GM19025 (cell line): ENCODE data around the gene HIVEP2.

Experiments
- ATAC-seq: cut with Tn5 transposase; IDR thresholded peaks from one replicate; pipeline ENCODE4 v1.9.1; 2021; ENCODE audit warnings: mild to moderate bottlenecking, low read depth, moderate library complexity; ENCODE audit not compliant: unreplicated experiment

HIVEP2 gene

DNA sequence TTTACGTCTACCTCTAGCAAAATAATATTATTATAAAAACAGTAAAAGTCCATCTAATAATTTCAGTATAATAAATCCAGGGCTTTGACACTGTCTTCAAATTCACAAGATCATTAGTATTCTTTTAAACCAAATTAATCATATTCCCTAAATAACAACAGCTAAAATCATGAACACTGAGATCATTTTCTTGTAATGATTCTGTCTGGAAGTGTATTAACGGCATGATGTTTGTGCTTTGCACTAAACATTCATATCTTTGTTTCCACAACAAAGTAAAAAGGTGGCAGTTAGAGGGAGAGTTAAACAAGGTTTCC lies 18.8 kb downstream of the HIVEP2 start:
- no peak for ATAC-seq

DNA sequence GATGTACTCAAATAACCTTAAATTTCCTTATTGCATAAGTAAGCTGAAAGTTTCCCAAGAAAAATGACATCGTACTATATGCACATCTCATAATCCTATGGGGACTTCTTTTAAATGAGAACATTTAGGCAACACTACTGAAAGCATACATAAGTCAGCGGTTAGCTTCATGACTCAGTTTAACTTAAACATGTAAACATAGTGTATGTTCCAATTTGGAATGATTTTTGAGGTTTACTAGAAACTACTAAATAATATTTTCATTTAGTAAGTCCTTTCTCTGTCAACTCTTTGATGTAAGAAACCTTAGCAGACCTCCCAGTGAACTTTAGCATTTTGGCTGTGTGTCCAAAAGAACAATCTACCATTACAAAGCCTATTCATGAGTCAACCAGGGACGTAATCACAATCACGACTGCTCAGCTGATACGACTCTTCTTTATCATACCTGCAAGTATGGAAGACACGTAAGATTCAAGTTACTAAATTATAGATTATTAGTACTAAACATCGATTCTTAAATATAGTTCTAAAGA lies 19.3 kb downstream of the HIVEP2 start:
- ATAC-seq = no peak

DNA sequence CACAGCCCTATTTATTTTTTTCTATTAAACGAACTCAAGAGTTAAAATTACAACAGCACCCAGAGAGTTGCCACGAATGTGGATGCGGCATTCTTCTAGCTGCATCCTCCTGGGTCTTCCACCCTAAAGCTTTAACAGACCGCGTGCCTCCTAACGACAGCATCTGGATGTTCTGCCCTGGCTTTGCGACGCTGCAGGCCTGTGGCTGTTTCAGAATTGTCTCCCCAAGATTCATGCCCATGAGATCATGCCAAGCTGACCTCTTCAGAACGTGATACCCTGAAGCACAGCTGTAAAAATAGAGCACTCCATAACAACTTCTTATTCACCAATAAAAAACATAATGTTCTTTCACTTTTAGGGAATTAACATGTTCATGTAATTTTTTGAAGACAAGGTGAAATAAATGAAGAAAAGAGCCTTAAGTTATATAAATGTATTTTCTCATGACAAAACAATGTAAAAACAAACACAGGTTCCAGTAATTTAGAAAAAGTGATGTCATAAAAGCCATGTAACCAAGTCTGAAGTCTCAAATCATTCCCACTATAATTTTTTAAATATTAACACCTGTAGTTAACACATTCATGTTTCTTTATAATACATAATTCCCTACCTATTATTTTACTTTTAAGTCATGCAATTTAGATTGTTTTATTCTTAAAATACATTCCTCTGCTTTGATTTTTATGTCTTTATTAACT lies 26.5 kb downstream of the HIVEP2 start:
- no peak for ATAC-seq

DNA sequence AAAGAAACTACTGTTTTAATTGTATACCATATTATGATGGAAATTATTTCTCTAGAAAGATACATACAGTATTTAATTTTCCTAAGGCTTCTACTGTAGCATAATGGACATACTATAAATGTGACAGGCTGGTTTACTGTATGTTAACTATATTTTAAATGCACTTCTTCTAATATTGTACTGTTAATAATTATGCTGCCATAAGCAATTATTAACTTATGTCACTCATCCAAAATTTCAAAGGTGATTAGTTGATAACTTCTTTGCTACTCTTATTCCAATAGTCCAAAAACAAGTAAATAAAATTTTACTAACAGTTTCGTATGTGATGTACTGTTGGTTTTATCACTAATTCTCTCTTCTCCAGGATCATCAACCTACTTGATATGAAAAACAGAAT lies 28.1 kb downstream of the HIVEP2 start:
- no peak for ATAC-seq

DNA sequence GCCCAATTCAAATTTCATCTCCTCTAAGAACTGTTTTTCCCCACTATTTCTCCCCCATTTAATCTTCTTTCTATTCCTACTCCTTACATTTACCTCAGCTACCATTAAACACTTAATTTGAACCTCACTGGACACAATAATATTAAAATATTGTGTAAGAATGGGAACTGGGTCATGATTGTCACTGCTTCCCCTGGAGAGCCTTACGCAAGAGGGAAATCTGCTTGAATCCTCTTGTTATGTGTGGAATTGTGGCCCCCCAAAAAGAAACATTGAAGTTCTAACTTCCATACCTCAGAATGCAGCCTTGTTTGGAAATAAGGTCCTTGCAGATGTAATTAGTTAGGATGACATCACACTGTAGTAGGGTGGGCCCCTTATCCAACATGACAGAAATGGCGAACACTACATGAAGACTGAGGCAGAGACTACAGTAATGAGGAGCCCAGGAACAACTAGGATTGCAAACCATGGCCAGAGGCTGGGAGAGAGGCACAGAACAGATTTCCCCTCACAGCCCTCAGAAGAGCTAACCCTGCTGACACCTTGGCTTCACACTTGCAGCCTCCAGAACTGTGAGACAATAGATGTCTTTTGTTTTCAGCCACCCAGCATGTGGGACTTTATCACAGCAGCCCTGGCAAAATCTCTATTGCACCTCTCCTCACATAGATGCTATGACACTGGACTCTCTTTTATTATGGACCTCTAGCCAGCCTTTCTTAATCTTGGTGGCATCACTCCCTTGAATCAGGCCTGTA lies 29.9 kb downstream of the HIVEP2 start:
- ATAC-seq = no peak

DNA sequence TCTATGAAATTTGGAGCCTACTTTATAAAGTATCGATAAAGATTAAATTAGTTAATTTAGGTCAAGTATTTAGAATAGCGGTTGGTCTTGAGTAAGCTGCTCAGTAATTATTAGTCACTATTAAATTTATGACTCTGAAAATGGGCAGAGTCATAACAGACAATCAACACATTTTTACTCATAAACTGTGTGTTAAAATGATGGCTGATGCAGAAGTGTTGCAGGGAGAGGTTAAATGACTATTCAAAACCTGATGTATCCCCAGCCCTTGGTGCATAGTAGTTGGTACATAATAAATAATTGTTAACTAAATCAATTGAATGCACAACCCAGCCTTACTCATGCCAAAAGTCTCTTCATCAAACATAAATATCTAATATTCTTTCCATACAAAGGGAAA lies 30.6 kb downstream of the HIVEP2 start:
- ATAC-seq = no peak

DNA sequence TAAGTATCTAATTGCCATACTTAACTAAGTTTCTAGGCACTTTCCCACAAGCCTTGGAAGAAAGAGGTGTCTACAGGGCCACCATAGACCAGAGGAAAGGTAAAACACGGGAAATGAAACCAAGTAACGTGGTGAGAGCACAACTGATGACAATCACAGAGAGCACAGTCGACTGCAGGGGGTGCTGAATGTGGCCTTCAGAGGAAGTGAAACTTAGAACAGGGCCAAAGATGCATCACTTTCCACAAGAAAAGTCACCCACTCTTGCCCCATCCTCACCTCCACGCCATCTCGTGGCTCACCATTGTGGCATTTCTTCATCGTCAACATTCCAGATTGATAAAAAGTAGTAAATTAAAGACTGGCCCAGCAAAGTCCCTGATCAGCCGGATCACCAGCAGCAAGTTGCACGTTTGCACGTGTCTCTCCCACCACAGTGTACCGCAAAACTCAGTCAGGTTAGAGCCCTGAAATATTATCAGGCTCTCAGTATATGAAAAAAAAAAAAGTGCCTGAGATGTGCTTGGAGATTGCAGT lies 31.4 kb downstream of the HIVEP2 start:
- peak; percentile 88 for ATAC-seq

DNA sequence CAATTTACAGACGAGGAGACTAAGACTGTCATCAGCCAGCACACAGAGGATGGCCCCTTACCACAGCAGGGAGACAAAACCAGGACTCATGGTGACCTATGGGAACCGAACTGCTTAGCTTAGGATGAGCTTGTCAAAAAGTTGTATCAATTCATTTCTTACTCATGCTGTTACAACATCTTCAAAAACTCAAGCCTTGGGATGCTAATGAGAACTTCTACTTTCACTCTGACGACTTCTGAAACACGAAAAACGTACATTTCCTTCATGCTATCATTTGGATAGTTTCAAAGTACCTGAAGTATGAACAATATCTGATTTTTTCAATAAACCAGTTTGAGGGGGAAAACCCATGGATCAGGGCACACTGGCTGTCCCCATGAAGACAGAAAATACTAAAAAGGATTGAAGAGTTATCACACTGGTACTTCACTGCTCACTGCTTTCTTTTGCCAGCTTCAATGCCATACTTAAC lies 31.9 kb downstream of the HIVEP2 start:
- ATAC-seq = peak; percentile 55

DNA sequence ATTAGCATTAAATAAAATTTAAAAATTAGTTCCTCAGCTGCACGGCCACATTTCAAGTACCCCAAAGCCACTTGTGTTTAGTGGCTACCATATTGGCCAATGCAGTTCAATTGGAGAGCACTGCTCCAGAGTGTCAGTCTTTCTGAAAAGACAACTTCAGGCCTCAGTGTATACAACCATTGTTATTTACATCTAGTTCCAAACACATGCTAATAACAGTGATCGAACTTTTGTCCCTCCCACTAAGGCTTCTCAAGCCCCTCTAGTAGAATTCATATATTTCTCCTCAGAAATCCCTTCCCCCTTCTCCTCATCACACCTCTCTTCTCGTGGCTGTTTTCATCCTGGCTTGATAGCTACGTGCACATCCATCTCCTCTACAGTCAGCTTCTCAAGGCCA lies 32.9 kb downstream of the HIVEP2 start:
- ATAC-seq = no peak

DNA sequence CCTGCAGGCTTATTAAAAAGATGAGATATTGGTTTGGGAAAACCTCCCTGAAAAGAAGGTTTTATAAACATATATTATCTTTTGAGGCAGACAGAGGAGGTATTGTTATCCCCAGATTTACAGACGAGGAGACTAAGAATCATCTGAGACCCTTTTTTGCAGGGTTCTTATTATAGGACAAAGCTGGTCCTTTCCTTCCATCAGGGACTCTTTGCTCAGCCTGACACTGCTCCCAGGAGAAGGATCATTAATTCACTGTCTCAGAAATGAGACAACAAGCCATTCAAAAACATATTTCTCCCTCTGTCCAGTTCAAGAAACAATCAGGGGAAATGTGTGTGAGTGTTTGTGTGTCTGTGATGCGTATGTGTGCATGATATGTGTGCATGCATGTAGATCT lies 33.5 kb downstream of the HIVEP2 start:
- no peak for ATAC-seq

DNA sequence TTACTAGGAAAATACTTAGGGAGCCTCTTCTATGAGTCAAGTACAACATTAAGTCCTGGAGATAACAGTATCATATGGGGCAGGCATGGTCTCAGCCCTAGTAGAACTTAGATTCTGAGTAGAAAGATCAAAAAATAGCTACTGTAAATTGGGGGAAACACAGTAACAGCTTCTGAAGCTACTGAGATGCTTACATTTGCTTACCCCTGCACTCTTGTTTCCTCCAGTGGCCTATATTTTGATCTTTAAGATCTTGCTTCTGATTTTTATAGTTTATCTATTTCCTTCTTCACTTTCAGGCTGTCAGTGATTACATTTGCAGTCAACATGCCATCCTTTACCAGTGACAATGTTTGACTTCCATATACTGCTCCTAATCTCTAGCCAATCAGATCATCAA lies 35.3 kb downstream of the HIVEP2 start:
- ATAC-seq = no peak

DNA sequence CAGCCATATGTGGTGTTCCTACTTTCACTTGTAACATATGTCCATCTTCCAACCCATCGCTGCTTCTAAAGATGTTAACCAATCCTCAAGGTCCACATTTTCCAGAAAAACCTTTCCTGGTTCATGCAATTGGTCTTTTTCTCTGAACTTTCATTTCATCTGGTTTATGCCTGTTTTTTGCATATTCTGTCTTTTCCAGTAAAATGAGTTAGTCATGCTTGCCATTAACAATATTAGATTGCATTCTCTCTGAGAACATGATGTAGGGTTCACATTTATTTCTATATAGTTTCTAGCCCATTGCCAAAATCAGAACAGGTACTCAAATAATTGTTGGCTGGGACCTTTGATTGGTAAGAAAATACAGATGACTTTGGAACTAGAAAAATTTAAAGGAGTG lies 36.7 kb downstream of the HIVEP2 start:
- ATAC-seq = no peak

DNA sequence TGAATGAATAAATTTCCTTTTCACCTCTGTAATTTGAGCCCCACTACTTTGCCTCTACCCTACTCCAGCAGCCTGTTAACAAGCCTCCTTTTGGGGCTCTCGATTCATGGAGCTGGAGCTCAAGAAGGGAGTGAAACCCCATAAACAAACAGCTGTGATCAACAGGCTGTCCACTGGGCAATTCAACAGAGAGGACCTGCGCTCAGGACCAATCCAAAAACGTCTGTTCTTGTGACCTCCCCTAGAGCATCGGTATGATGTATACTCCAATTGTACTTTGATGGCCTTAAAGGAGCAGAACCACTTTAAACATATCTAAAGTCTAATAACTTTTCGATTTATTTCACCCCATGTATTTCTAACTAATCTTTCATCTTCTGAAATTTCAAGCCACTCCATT lies 37.4 kb downstream of the HIVEP2 start:
- peak; percentile 4 for ATAC-seq

DNA sequence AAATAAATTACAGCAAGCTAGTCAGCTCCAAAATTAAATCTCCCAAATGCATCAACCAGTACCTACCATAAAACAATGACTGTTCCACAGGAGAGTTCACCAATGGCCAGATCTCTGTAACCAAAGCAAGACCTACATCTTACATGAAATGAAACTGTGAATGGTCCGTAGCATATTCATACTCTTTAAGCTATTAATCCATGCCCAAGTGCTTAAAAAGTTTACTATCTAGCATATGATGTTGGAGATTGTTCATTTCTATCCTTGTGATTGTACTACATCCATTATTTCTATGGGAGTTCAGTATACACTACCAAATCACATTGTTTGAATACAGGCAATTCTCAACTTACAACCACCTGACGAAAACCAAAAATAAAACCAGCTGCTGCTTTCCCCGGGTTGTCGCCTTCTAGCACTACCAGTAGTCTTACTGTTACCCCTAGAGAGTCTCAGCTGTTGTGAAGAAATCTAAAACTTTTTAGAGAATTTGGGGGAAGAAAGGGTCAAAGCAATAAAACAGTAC lies 38.0 kb downstream of the HIVEP2 start:
- ATAC-seq = peak; percentile 66

DNA sequence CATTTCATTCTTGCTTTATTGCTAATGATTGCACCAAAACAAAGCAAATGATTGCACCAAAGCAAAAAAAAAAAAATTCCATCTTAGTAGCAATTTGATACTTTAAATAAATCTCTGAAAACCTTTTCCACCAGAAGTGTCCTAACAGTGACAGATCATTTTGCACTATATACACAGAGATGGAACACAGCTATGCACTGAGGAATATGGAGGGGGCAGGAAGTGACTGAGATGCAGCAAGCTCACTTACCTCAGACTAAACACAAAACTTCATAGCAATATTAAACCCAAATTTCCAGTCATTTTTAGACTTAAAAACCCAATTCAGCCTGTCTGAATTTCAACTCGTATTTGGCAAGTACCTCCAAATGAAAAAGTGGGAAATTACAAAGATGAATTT lies 41.2 kb downstream of the HIVEP2 start:
- ATAC-seq = no peak

DNA sequence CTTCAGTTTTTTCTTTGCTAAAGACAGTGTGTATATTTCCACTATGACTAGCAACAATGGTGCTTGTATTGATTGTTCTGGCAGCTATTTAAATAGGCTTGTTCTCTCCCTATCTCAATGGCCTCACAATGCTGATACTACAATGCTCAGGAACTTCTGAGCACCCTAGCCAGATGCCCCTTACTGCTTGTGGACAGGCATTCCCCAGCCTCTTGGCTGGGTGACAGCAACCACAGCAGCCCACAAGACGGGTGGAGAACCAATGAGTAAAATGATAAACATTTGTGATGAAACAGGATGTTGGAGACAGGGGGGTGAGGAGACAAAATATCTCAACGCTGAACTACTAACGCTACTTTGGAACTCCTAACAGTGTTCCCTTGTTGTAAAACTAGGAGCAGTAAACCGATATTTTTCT lies 42.3 kb downstream of the HIVEP2 start:
- peak; percentile 72 for ATAC-seq

DNA sequence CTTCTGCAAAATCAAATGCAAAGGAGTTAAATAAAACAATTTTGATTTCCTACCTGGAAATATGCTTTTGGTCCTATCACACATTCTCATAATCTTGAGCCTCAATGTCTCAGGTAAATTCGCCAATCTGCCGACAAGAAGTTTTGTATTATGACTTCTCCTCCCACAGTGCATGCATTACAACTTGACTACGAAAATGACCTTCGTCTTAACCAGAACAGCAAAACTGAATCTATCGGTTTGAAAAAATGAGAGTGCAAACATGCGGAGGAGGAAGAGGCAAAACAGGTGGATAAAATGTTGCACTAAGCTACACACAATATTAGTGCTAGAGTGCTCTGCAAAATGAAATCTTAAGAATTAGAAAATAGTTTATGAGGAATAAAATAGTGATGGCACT lies 43.4 kb downstream of the HIVEP2 start:
- no peak for ATAC-seq

DNA sequence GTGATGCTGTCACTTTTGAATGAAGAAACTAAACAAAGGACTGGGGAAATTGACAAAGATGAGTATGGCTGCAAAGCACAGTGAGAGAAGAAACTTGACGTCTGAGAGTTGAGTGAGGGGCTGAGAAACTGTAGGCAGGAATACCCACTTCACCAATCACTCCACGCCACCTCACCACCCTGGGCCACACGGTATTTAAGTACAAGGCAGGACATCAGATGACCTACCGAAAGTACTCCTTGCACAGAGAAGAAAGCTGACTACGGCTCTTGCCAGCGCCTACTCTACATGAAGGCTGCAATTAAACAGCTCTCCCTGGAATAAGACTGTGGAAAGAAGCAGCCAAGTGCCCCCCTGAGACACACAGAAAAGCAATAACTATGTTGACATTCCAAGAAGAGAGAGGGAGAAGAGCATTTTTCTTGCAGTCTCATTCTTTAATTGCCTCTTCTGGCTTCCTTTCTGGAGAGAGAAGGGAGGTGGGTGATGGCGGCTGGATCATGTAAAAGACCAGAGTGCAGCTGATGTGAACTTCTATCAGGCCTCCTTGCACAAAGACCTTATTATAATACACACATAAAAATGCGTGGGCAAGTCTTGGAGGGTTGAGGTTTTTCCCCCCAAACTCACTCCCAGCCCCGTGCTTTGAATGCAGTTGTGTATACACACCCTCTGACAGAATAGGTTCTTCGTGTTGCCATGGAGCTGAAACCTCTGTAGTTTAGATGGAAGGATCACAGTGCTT lies 44.6 kb downstream of the HIVEP2 start:
- no peak for ATAC-seq

DNA sequence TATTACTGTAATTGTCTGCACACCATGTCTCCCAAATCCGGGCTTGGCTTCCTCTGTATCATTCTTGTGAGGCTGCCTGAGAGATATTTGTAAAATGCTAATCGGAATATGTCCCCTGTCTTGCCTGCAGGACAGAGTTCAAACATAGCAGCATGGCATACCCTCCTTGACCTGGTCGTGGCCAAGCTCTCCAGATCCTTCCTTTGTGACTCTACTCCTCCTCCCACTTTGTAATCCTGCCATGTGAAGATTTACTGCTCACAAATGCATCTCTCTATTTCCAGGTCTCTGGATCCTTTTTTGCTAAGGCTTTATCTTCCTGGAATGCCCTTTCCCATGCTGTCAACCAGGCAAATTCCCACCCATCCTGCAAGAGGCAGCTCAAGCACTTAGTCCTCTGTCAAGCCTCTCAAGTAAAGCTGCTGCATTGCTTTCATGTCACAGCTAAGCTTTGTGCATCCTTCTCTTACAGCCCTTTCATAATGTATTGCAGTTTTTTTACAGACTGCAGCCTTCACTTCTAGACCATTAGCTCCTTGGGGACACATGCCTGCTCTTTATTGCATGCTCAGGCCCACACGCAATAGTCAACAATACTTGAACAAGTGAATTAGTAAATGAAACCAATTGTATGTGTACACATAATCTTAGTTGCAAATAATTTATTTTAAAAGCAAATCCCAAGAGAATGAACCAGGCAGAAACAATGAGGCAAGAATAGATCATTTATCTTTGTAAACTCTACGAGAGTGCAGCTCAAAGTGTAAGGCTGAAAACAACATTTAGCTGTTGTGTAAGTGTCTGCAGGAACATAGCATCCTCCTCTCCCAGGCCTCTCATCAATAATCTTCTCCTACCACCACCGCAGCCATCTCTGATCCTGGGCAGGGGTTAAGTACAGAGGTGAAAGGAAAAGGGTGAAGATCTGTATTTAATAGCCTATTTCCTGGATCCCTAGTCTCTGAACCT lies 45.8 kb downstream of the HIVEP2 start:
- no peak for ATAC-seq

DNA sequence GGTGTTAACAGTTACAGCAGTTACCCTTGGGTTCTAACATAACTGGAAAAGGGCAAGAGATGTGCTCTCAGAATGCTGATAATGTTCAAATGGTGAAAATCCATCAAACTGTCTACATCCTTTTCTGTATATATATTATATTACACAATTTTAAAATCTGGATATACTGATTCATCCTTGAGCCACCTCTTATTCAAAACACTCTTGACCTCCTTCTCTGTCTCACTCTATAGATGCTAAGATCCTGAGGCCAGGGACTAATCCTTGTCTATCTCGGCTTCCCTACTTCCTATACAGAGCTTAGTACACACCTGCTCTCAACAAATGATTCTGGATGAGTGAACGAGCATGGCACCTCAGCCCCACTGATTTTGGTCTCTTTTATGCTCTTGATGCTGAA lies 47.3 kb downstream of the HIVEP2 start:
- ATAC-seq = no peak
